ENCODE data around the gene OTUB2.

OTUB2 gene

GRCh38 chr14:94051115-94051514 is 25.0 kb downstream of the OTUB2 start:
- Histone ChIP-seq H3K9me3 (ENCODE audit: control insufficient read depth, low read length) (no peaks in the 10 kb centered on the region), H3K4me1 (ENCODE audit: control insufficient read depth, insufficient read depth, low read length) (peaks cover 16% of the 10 kb centered on the region), H3K9ac (ENCODE audit: low read length) (peak overlapping the region; percentile 1), H3K4me3 (ENCODE audit: low read length) (no peak overlapping the region), H3K36me3 (ENCODE audit: control insufficient read depth, insufficient read depth, low read length, severe bottlenecking) (peaks cover 94% of the 10 kb centered on the region), H3K27me3 (replicated peaks; ENCODE audit: control insufficient read depth, insufficient read depth, low read length) (no peaks in the 10 kb centered on the region)
- peak; percentile 63 for DNase-seq (ENCODE audit: low read depth)

GRCh38 chr14:94051779-94052178 is 25.6 kb downstream of the OTUB2 start:
- H3K27me3 ChIP-seq (replicated peaks; ENCODE audit: control insufficient read depth, insufficient read depth, low read length), result no peaks in the 10 kb centered on the region
- H3K9ac ChIP-seq (ENCODE audit: low read length), result no peak overlapping the region
- peaks cover 94% of the 10 kb centered on the region for H3K36me3 ChIP-seq (ENCODE audit: control insufficient read depth, insufficient read depth, low read length, severe bottlenecking)
- H3K4me1 ChIP-seq (ENCODE audit: control insufficient read depth, insufficient read depth, low read length), result peaks cover 22% of the 10 kb centered on the region
- no peaks in the 10 kb centered on the region for H3K9me3 ChIP-seq (ENCODE audit: control insufficient read depth, low read length)
- no peak for DNase-seq (ENCODE audit: low read depth)
- no peak overlapping the region for H3K4me3 ChIP-seq (ENCODE audit: low read length)

- Histone ChIP-seq H3K9me3 (ENCODE audit: control insufficient read depth, low read length) (no peaks in the 10 kb centered on the region), H3K9ac (ENCODE audit: low read length) (no peak overlapping the region), H3K4me3 (ENCODE audit: low read length) (no peak overlapping the region), H3K36me3 (ENCODE audit: control insufficient read depth, insufficient read depth, low read length, severe bottlenecking) (peaks cover 94% of the 10 kb centered on the region), H3K27me3 (replicated peaks; ENCODE audit: control insufficient read depth, insufficient read depth, low read length) (no peaks in the 10 kb centered on the region), H3K4me1 (ENCODE audit: control insufficient read depth, insufficient read depth, low read length) (peaks cover 26% of the 10 kb centered on the region)
- DNase-seq (ENCODE audit: low read depth), result no peak
These were observed 26.1 kb downstream of the OTUB2 start for GRCh38 chr14:94052199-94052598.

- Histone ChIP-seq H3K4me1 (ENCODE audit: control insufficient read depth, insufficient read depth, low read length) (peaks cover 29% of the 10 kb centered on the region), H3K9me3 (ENCODE audit: control insufficient read depth, low read length) (no peaks in the 10 kb centered on the region), H3K4me3 (ENCODE audit: low read length) (no peak overlapping the region), H3K27me3 (replicated peaks; ENCODE audit: control insufficient read depth, insufficient read depth, low read length) (no peaks in the 10 kb centered on the region), H3K9ac (ENCODE audit: low read length) (no peak overlapping the region), H3K36me3 (ENCODE audit: control insufficient read depth, insufficient read depth, low read length, severe bottlenecking) (peaks cover 94% of the 10 kb centered on the region)
- DNase-seq (ENCODE audit: low read depth), result no peak
These were observed 26.5 kb downstream of the OTUB2 start for GRCh38 chr14:94052662-94053061.

- Histone ChIP-seq H3K36me3 (ENCODE audit: control insufficient read depth, insufficient read depth, low read length, severe bottlenecking) (peaks cover 94% of the 10 kb centered on the region), H3K4me3 (ENCODE audit: low read length) (no peak overlapping the region), H3K9me3 (ENCODE audit: control insufficient read depth, low read length) (no peaks in the 10 kb centered on the region), H3K4me1 (ENCODE audit: control insufficient read depth, insufficient read depth, low read length) (peaks cover 35% of the 10 kb centered on the region), H3K27me3 (replicated peaks; ENCODE audit: control insufficient read depth, insufficient read depth, low read length) (no peaks in the 10 kb centered on the region), H3K9ac (ENCODE audit: low read length) (no peak overlapping the region)
- DNase-seq (ENCODE audit: low read depth), result no peak
These were observed 28.3 kb downstream of the OTUB2 start for GRCh38 chr14:94054401-94054800.

- peaks cover 94% of the 10 kb centered on the region for H3K36me3 ChIP-seq (ENCODE audit: control insufficient read depth, insufficient read depth, low read length, severe bottlenecking)
- no peak for DNase-seq (ENCODE audit: low read depth)
These were observed 28.8 kb downstream of the OTUB2 start for GRCh38 chr14:94054936-94055335.

GRCh38 chr14:94056579-94057308 is 30.6 kb downstream of the OTUB2 start:
- Histone ChIP-seq H3K9me3 (ENCODE audit: control insufficient read depth, low read length) (no peaks in the 10 kb centered on the region), H3K27me3 (replicated peaks; ENCODE audit: control insufficient read depth, insufficient read depth, low read length) (no peaks in the 10 kb centered on the region), H3K4me3 (ENCODE audit: low read length) (no peak overlapping the region), H3K4me1 (ENCODE audit: control insufficient read depth, insufficient read depth, low read length) (peaks cover 27% of the 10 kb centered on the region), H3K9ac (ENCODE audit: low read length) (no peak overlapping the region), H3K36me3 (ENCODE audit: control insufficient read depth, insufficient read depth, low read length, severe bottlenecking) (peaks cover 95% of the 10 kb centered on the region)
- no peak for DNase-seq (ENCODE audit: low read depth)

More at GRCh38 chr14:94054936-94055335, 28.8 kb downstream of the OTUB2 start:
- Histone ChIP-seq H3K9ac (ENCODE audit: low read length) (no peak overlapping the region), H3K27me3 (replicated peaks; ENCODE audit: control insufficient read depth, insufficient read depth, low read length) (no peaks in the 10 kb centered on the region), H3K9me3 (ENCODE audit: control insufficient read depth, low read length) (no peaks in the 10 kb centered on the region), H3K4me3 (ENCODE audit: low read length) (no peak overlapping the region), H3K4me1 (ENCODE audit: control insufficient read depth, insufficient read depth, low read length) (peaks cover 35% of the 10 kb centered on the region)

GRCh38 chr14:94058128-94058673 is 32.1 kb downstream of the OTUB2 start:
- H3K4me1 ChIP-seq (ENCODE audit: control insufficient read depth, insufficient read depth, low read length), result peaks cover 35% of the 10 kb centered on the region
- H3K9ac ChIP-seq (ENCODE audit: low read length), result no peak overlapping the region
- DNase-seq (ENCODE audit: low read depth), result no peak
- H3K27me3 ChIP-seq (replicated peaks; ENCODE audit: control insufficient read depth, insufficient read depth, low read length), result no peaks in the 10 kb centered on the region
- H3K36me3 ChIP-seq (ENCODE audit: control insufficient read depth, insufficient read depth, low read length, severe bottlenecking), result peaks cover 87% of the 10 kb centered on the region
- no peak overlapping the region for H3K4me3 ChIP-seq (ENCODE audit: low read length)
- no peaks in the 10 kb centered on the region for H3K9me3 ChIP-seq (ENCODE audit: control insufficient read depth, low read length)

GRCh38 chr14:94058674-94059138 is 32.6 kb downstream of the OTUB2 start:
- no peak overlapping the region for H3K9ac ChIP-seq (ENCODE audit: low read length)
- peaks cover 87% of the 10 kb centered on the region for H3K36me3 ChIP-seq (ENCODE audit: control insufficient read depth, insufficient read depth, low read length, severe bottlenecking)
- no peak overlapping the region for H3K4me3 ChIP-seq (ENCODE audit: low read length)
- H3K9me3 ChIP-seq (ENCODE audit: control insufficient read depth, low read length), result no peaks in the 10 kb centered on the region
- no peak for DNase-seq (ENCODE audit: low read depth)
- H3K4me1 ChIP-seq (ENCODE audit: control insufficient read depth, insufficient read depth, low read length), result peaks cover 35% of the 10 kb centered on the region
- H3K27me3 ChIP-seq (replicated peaks; ENCODE audit: control insufficient read depth, insufficient read depth, low read length), result no peaks in the 10 kb centered on the region

- Histone ChIP-seq H3K4me3 (ENCODE audit: low read length) (no peak overlapping the region), H3K36me3 (ENCODE audit: control insufficient read depth, insufficient read depth, low read length, severe bottlenecking) (peaks cover 80% of the 10 kb centered on the region)
- DNase-seq (ENCODE audit: low read depth), result no peak
These were observed 33.9 kb downstream of the OTUB2 start for GRCh38 chr14:94059998-94060397.

GRCh38 chr14:94062344-94062940 is 36.3 kb downstream of the OTUB2 start:
- Histone ChIP-seq H3K4me3 (ENCODE audit: low read length) (peak overlapping the region; percentile 45), H3K9me3 (ENCODE audit: control insufficient read depth, low read length) (no peaks in the 10 kb centered on the region), H3K27me3 (replicated peaks; ENCODE audit: control insufficient read depth, insufficient read depth, low read length) (no peaks in the 10 kb centered on the region), H3K4me1 (ENCODE audit: control insufficient read depth, insufficient read depth, low read length) (peaks cover 22% of the 10 kb centered on the region), H3K9ac (ENCODE audit: low read length) (no peak overlapping the region), H3K36me3 (ENCODE audit: control insufficient read depth, insufficient read depth, low read length, severe bottlenecking) (peaks cover 55% of the 10 kb centered on the region)
- peak; percentile 36 for DNase-seq (ENCODE audit: low read depth)

More at GRCh38 chr14:94059998-94060397, 33.9 kb downstream of the OTUB2 start:
- Histone ChIP-seq H3K27me3 (replicated peaks; ENCODE audit: control insufficient read depth, insufficient read depth, low read length) (no peaks in the 10 kb centered on the region), H3K9ac (ENCODE audit: low read length) (no peak overlapping the region), H3K4me1 (ENCODE audit: control insufficient read depth, insufficient read depth, low read length) (peaks cover 35% of the 10 kb centered on the region), H3K9me3 (ENCODE audit: control insufficient read depth, low read length) (no peaks in the 10 kb centered on the region)
